H9 (cell line): Measurements from ENCODE around the gene LRRC7. TPM values are rescaled to one million over a fixed set of nuclear protein-coding genes. Genes with fewer than 3 reads are reported as not detected.

Source experiments
- DNase-seq: peaks from one replicate; pipeline ENCODE4 v3.0.0-alpha.2; 2017
- H2AFZ ChIP-seq: one replicate; pipeline ENCODE4 v1.6.1; 2013; ENCODE audit warnings: mild to moderate bottlenecking, low read length, control low read depth, moderate library complexity
- H2AK5ac ChIP-seq: 2 replicates; pipeline ENCODE4 v1.6.1; 2013; ENCODE audit warnings: low read length, control low read depth, mixed read lengths; ENCODE audit not compliant: insufficient read length
- H2BK120ac ChIP-seq: one replicate; pipeline ENCODE4 v1.6.1; 2013; ENCODE audit warnings: low read depth, mild to moderate bottlenecking, low read length, control low read depth, inconsistent platforms; ENCODE audit not compliant: poor library complexity, severe bottlenecking
- H2BK12ac ChIP-seq: 2 replicates; pipeline ENCODE4 v1.6.1; 2013; ENCODE audit warnings: low read length, control low read depth, mixed read lengths, low read depth; ENCODE audit not compliant: insufficient read length
- H2BK15ac ChIP-seq: 2 replicates; pipeline ENCODE4 v1.6.1; 2013; ENCODE audit warnings: low read depth, low read length, control low read depth
- H2BK20ac ChIP-seq: one replicate; pipeline ENCODE4 v1.6.1; 2013; ENCODE audit warnings: low read depth, mild to moderate bottlenecking, low read length, control low read depth, inconsistent platforms; ENCODE audit not compliant: poor library complexity, severe bottlenecking
- H2BK5ac ChIP-seq: 2 replicates; pipeline ENCODE4 v1.6.1; 2013; ENCODE audit warnings: low read length, control low read depth, mixed read lengths; ENCODE audit not compliant: insufficient read length
- H3K14ac ChIP-seq: 2 replicates; pipeline ENCODE4 v1.6.1; 2013; ENCODE audit warnings: low read length, control low read depth; ENCODE audit not compliant: insufficient read depth
- H3K18ac ChIP-seq: 2 replicates; pipeline ENCODE4 v1.6.1; 2013; ENCODE audit warnings: low read depth, mild to moderate bottlenecking, mixed read lengths, low read length, control low read depth; ENCODE audit not compliant: insufficient read length
- H3K23ac ChIP-seq: 2 replicates; pipeline ENCODE4 v1.6.1; 2013; ENCODE audit warnings: low read length, control low read depth, mixed read lengths, low read depth; ENCODE audit not compliant: insufficient read length
- H3K23me2 ChIP-seq: 2 replicates; pipeline ENCODE4 v1.6.1; 2013; ENCODE audit warnings: low read depth, mild to moderate bottlenecking, mixed read lengths, low read length, control low read depth; ENCODE audit not compliant: insufficient read length, poor library complexity, severe bottlenecking
- H3K27ac ChIP-seq: 2 replicates; pipeline ENCODE4 v1.5.1; 2013; ENCODE audit warnings: low read length, control low read depth, mixed read lengths, low read depth; ENCODE audit not compliant: insufficient read length
- H3K27me3 ChIP-seq: 2 replicates; pipeline ENCODE4 v1.6.1; 2013; ENCODE audit warnings: low read length, control low read depth, inconsistent platforms; ENCODE audit not compliant: insufficient read depth
- H3K4ac ChIP-seq: 2 replicates; pipeline ENCODE4 v1.6.1; 2013; ENCODE audit warnings: low read depth, mild to moderate bottlenecking, control low read depth, inconsistent platforms, low read length, moderate library complexity
- H3K4me1 ChIP-seq: 2 replicates; pipeline ENCODE4 v1.6.1; 2013; ENCODE audit warnings: low read length, control low read depth, inconsistent platforms; ENCODE audit not compliant: insufficient read depth
- H3K4me2 ChIP-seq: 2 replicates; pipeline ENCODE4 v1.6.1; 2013; ENCODE audit warnings: low read length, control low read depth, mixed read lengths; ENCODE audit not compliant: insufficient read length, insufficient read depth
- H3K56ac ChIP-seq: 2 replicates; pipeline ENCODE4 v1.6.1; 2013; ENCODE audit warnings: low read depth, mild to moderate bottlenecking, mixed read lengths, low read length, control low read depth; ENCODE audit not compliant: insufficient read length
- H3K79me1 ChIP-seq: 2 replicates; pipeline ENCODE4 v1.6.1; 2013; ENCODE audit warnings: low read depth, mild to moderate bottlenecking, moderate library complexity, low read length, control low read depth, inconsistent platforms; ENCODE audit not compliant: insufficient read depth, poor library complexity, severe bottlenecking
- H3K79me2 ChIP-seq: 2 replicates; pipeline ENCODE4 v1.6.1; 2013; ENCODE audit warnings: low read length, control low read depth, inconsistent platforms; ENCODE audit not compliant: insufficient read depth
- H3K9ac ChIP-seq: 2 replicates; pipeline ENCODE4 v1.6.1; 2013; ENCODE audit warnings: low read length, control low read depth, mixed read lengths; ENCODE audit not compliant: insufficient read length; ENCODE audit errors: extremely low read depth
- H3K9me3 ChIP-seq: one replicate; pipeline ENCODE4 v1.6.1; 2013; ENCODE audit warnings: low read depth, low read length, inconsistent platforms; ENCODE audit not compliant: control insufficient read depth
- H3T11ph ChIP-seq: one replicate; pipeline ENCODE4 v1.6.1; 2013; ENCODE audit warnings: mild to moderate bottlenecking, low read length, control low read depth, inconsistent platforms
- H4K20me1 ChIP-seq: one replicate; pipeline ENCODE4 v1.6.1; 2013; ENCODE audit not compliant: control insufficient read depth, insufficient read length, insufficient read depth
- H4K5ac ChIP-seq: 2 replicates; pipeline ENCODE4 v1.6.1; 2013; ENCODE audit warnings: low read depth, mild to moderate bottlenecking, mixed read lengths, low read length, control low read depth; ENCODE audit not compliant: insufficient read length
- H4K8ac ChIP-seq: replicated peaks from 2 replicates; pipeline ENCODE4 v1.6.1; 2013; ENCODE audit warnings: low read length, control low read depth, mixed read lengths, low read depth; ENCODE audit not compliant: insufficient read length
- H4K91ac ChIP-seq: 2 replicates; pipeline ENCODE4 v1.6.1; 2013; ENCODE audit warnings: low read depth, mild to moderate bottlenecking, moderate library complexity, mixed read lengths, low read length, control low read depth; ENCODE audit not compliant: insufficient read length
- H3K27ac Mint-ChIP-seq, 3 experiments: 2 replicates in 2 of 3; 3 replicates in 1 of 3; pipeline ENCODE4 v1.8.0; 2020 to 2021; ENCODE audit warnings: mixed read lengths in 3 of 3, mild to moderate bottlenecking in 1 of 3, moderate library complexity in 1 of 3
- H3K27me3 Mint-ChIP-seq: 2 replicates; pipeline ENCODE4 v1.8.0; 2021; ENCODE audit warnings: low read depth, mild to moderate bottlenecking, moderate library complexity, mixed read lengths
- H3K36me3 Mint-ChIP-seq, 3 experiments: 2 replicates in 2 of 3; 3 replicates in 1 of 3; pipeline ENCODE4 v1.8.0; 2020 to 2021; ENCODE audit warnings: low read depth in 3 of 3, mixed read lengths in 3 of 3; ENCODE audit not compliant: insufficient read depth in 1 of 3
- H3K4me1 Mint-ChIP-seq, 2 experiments: 2 replicates each; pipeline ENCODE4 v1.8.0; 2020; ENCODE audit warnings: mixed read lengths in 2 of 2
- H3K4me3 Mint-ChIP-seq, 2 experiments: 2 replicates in 1 of 2; 3 replicates in 1 of 2; pipeline ENCODE4 v1.8.0; 2020 to 2021; ENCODE audit warnings: mild to moderate bottlenecking in 2 of 2, mixed read lengths in 2 of 2, moderate library complexity in 1 of 2
- H3K9me3 Mint-ChIP-seq, 2 experiments: 2 replicates in 1 of 2; 3 replicates in 1 of 2; pipeline ENCODE4 v1.8.0; 2020; ENCODE audit warnings: mild to moderate bottlenecking in 2 of 2, mixed read lengths in 2 of 2, moderate library complexity in 1 of 2
- CTCF ChIP-seq: fragments of 200-600 bp; sonication (generic); conservative IDR thresholded peaks from 3 replicates; pipeline ENCODE4 v1.8.0; 2021; ENCODE audit warnings: antibody characterized with exemption, mild to moderate bottlenecking
- total RNA-seq: library from RNA; stranded (reverse); gene quantifications from 2 replicates; pipeline ENCODE4 v1.2.1, GENCODE V29; 2021

LRRC7 gene
- total RNA-seq, 1 experiment from 2014 or later: not detected

GRCh38 chr1:70061231-70061630, 493.5 kb downstream of the LRRC7 start:
- no peak overlapping the region for H3K56ac ChIP-seq
- H3K4me2 ChIP-seq: no peak overlapping the region
- H3K79me2 ChIP-seq: no peaks in the 10 kb centered on the region
- no peak overlapping the region for H2BK15ac ChIP-seq
- H3K4me1 ChIP-seq: no peaks in the 10 kb centered on the region
- H3K9me3 Mint-ChIP-seq: no peaks in the 10 kb centered on the region
- no peaks in the 10 kb centered on the region for H3K36me3 Mint-ChIP-seq
- no peak overlapping the region for H2BK20ac ChIP-seq
- no peaks in the 10 kb centered on the region for H3K27me3 ChIP-seq
- no peak overlapping the region for H3K4ac ChIP-seq
- no peak overlapping the region for H4K8ac ChIP-seq
- no peak for DNase-seq
- no peaks in the 10 kb centered on the region for H4K20me1 ChIP-seq
- H3K9ac ChIP-seq: no peak overlapping the region
- H3K23me2 ChIP-seq: no peaks in the 10 kb centered on the region
- H3K27ac Mint-ChIP-seq: no peak overlapping the region
- H3K79me1 ChIP-seq: no peaks in the 10 kb centered on the region
- H3T11ph ChIP-seq: no peak overlapping the region
- no peak overlapping the region for H3K23ac ChIP-seq
- H4K5ac ChIP-seq: no peak overlapping the region
- H2AFZ ChIP-seq: no peak overlapping the region
- H3K27ac ChIP-seq: no peak overlapping the region
- no peak overlapping the region for H2BK5ac ChIP-seq
- H2BK12ac ChIP-seq: no peak overlapping the region
- no peak overlapping the region for H2AK5ac ChIP-seq
- no peak overlapping the region for H3K18ac ChIP-seq
- no peaks in the 10 kb centered on the region for H3K27me3 Mint-ChIP-seq
- no peak overlapping the region for H2BK120ac ChIP-seq
- no peak overlapping the region for H3K14ac ChIP-seq
- TF ChIP-seq CTCF: no peak
- no peak overlapping the region for H4K91ac ChIP-seq
- H3K4me3 Mint-ChIP-seq: no peak overlapping the region
- H3K4me1 Mint-ChIP-seq: no peaks in the 10 kb centered on the region
- H3K9me3 ChIP-seq: no peaks in the 10 kb centered on the region
